Measurements from ENCODE around the gene MAB21L1. TPM values are rescaled to one million over a fixed set of nuclear protein-coding genes. Genes with fewer than 3 reads are reported as not detected.

The MAB21L1 gene
- total RNA-seq: not detected

DNA sequence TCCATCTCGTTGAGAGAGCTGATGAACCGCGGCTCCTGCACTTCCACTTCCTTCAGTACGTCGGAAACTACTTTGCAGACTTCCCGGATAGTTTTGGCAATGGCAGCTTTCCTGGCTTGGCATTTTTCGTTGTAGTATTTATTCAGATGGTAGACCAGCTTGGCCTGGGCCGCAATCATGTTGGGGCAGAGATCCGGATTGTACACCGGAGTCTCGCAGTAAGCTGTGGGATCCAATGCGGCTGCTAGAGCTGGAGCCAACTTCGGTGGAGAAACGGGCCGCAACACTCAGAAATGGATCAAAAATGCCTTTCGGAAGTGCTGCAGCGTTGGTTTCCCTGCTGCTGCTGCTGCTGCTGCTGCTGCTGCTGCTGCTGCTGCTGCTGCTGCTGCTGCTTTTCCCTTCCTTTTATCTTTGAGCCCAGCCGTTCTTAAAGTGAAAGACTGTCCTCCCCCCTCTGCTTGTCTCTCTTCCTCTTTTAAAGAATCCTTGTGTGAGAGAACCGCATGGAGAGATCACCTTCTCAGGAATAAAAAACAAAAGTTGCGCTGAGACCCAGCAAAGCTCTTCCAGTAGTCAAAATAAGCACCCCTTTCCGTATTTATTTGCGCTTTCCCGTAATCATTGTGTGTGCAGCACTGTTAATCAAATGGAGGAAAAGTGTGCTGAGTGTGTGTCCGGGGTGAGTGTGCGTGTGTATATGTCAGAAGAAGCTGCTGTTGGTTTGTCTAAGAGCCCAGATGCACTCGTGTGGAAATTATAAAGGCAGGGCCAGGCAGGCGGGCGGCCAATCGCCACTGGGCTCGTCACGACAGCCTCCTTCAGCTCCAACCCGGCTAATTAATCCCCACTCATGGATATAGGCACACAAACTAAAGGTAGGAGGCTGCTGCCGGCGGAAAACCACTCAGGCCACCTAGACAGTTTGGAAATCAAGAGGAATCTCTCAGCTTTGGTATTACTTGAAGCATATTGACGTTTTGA is at the start of gene MAB21L1:
TSS of gene MAB21L1 (minus strand) at position 730 of the 984 bp plus-strand sequence. CDS start at position 179, 551 bp downstream.
- peaks cover 0 to 7% of the 10 kb centered on the region in 2 donors for H3K9me3 Mint-ChIP-seq
- peaks cover 29 to 47% of the 10 kb centered on the region in 2 donors for H3K36me3 Mint-ChIP-seq
- H3K27ac Mint-ChIP-seq: peak within 1 kb of the TSS in 1 of 2 donors; percentile 82
- no peak for ATAC-seq
- no peak for DNase-seq (ENCODE audit: low spot score in 2 of 2)

DNA sequence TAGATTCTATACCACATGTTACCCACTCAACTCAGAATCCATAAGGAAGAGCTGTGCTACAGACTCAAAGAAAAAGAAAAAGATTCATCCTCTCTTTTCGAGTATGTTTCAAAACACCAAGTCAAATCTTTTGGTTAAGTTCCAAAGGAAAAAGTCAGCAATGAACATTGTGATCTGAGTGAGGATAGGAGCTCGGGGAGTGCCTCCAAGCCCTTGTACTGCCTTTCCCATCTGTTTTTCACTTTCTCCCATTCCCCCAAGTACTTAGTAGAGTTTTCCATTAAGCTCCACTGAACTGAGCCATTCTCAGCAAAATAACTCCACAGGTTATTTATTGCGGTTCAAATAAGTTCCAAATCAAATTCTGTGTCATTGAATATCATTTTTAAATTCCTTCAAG is 47.7 kb upstream of the MAB21L1 start:
- DNase-seq (ENCODE audit: low spot score in 2 of 2): no peak
- Mint-ChIP-seq H3K27ac (no peak overlapping the region), H3K36me3 (no peaks in the 10 kb centered on the region), H3K9me3 (no peaks in the 10 kb centered on the region)
- no peak for ATAC-seq

DNA sequence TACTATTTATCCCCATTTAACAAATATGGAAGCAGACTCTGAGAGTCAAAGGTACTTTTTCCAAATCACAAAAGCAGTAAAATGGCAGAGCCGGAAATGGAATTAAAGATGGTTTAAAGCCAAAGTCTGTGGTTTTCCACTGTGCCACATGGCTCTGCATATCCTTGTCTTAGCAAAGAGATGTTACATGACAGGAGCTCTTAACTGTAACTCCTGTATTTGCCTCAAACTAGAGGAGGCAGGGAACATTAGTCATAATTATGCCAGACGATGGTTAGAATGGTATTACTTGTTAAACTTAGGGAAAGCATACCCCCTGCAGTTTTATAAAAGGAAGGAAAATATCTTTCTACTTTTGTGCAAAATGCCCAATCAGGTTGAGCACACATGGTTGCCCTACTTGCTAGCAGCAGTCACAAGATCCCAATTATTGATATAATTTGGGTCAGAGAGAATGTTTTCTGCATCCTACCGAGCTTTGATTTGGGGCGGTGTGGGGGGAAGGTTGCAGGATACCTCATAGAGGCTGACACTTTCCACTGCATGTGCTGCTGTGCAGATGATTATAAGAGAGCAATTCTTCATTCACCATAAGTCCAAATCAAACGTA is 42.0 kb upstream of the MAB21L1 start:
- DNase-seq (ENCODE audit: low spot score in 2 of 2) (no peak), ATAC-seq (no peak)
- Mint-ChIP-seq H3K36me3 (no peaks in the 10 kb centered on the region), H3K27ac (no peak overlapping the region), H3K9me3 (peaks cover 0 to 4% of the 10 kb centered on the region in 2 donors)

DNA sequence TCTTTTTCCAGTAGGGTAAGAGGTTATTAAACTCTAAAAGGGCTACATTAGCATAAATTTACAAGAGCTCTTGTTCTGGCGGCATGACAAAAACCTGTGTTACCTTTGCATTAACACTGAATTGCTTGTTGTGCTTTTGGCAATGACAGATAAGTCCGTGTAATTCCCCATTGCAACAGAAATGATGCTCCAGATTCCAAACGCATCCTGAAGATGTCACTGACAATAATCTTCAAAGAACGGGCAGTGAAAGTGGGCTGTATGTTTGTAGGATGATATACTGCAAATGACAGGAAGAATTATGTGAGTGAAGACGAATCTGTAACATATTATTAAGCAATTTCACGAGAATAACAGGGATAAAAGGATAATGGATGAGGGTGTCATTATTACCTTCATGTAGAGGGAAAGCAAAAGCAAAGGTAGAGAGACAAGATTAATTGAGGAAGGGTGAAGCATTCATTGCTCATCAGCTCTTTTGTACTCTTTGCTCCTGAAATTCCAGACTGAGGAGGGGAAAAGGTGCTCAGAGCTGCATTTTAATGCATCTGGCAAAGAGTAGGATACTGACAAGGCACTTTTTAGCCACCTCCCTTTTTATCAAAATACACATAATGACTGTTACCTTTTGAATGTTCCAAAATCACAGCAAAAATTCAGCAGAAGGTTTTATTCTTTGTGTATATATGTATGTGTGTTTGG is 38.5 kb upstream of the MAB21L1 start:
- ATAC-seq: no peak
- DNase-seq (ENCODE audit: low spot score in 2 of 2): no peak
- Mint-ChIP-seq H3K36me3 (no peaks in the 10 kb centered on the region), H3K9me3 (peaks cover 0 to 4% of the 10 kb centered on the region in 2 donors), H3K27ac (no peak overlapping the region)

DNA sequence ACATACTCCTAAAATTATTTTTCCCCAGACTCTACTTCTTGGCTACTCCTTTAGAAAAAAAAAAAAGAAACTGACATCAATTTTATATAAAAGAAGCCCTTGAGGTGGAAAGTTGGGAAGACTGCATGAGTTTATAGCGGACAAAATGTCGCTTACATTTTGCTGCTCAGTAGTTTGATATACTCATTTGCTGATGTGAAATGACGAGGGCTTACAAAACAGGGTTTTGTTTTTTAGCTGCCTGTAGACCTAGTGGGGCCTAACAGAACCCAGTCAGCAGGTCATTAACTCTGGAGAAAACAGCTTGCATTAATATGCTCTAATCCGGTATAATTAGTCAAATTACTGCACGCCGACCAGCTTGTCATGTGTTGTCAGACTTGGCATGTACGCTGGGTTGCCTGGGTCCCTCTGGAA is 37.6 kb upstream of the MAB21L1 start:
- no peaks in the 10 kb centered on the region for H3K36me3 Mint-ChIP-seq
- peaks cover 0 to 4% of the 10 kb centered on the region in 2 donors for H3K9me3 Mint-ChIP-seq
- H3K27ac Mint-ChIP-seq: no peak overlapping the region
- no peak for DNase-seq (ENCODE audit: low spot score in 2 of 2)
- ATAC-seq: no peak

DNA sequence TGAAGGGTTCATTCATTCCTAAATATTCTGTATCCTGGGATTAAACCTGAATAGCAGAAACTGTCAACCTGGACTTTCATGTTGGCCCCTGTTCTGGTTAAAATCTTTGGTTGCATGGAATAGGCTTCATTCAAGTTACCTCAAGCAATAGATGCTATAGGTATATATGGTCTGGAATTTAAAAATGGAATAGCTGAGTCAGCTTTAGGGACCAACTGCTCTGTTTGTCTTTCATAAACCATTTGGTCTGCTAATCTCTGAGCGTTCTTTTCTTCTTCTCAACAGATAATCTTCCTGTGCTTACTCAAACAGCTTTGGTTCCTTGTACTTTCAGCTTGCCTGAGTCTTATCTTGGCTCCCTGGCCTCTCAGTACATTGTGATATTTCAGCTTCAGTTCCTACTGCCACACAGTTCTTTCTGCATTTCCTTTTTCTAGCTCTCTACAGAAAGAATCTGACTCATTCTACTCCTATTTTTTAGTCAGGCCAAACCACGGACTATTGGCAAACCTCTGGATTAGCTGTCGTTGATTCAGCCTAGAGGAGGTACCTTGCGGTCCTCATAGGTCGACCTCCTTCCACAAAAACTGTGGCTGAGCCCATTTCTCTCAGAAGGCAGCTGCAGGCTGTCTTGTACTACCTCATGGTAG is 35.9 kb upstream of the MAB21L1 start:
- DNase-seq (ENCODE audit: low spot score in 2 of 2) (no peak), ATAC-seq (peak in 1 of 2 donors; percentile 18)
- Mint-ChIP-seq H3K9me3 (peaks cover 0 to 4% of the 10 kb centered on the region in 2 donors), H3K36me3 (no peaks in the 10 kb centered on the region), H3K27ac (no peak overlapping the region)

DNA sequence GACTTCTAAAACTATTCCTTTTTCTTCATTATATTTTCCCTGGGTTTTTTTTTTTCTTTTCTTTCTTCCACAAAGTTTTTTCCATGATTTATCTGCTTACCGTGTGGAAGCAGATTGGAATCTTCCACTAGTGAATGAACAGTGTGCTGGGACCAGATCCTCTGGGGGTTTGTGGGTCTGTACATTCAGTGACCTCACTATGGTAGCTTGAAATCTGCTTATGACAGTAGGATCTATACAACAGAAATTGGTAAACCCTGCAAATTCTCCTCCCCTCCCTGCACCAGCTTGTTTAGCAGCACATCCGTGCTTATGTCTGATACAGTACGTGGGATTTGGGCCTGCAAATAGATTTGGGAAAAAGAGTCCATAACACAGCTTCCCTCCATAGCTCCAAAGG is 26.0 kb upstream of the MAB21L1 start:
- no peaks in the 10 kb centered on the region for H3K9me3 Mint-ChIP-seq

DNA sequence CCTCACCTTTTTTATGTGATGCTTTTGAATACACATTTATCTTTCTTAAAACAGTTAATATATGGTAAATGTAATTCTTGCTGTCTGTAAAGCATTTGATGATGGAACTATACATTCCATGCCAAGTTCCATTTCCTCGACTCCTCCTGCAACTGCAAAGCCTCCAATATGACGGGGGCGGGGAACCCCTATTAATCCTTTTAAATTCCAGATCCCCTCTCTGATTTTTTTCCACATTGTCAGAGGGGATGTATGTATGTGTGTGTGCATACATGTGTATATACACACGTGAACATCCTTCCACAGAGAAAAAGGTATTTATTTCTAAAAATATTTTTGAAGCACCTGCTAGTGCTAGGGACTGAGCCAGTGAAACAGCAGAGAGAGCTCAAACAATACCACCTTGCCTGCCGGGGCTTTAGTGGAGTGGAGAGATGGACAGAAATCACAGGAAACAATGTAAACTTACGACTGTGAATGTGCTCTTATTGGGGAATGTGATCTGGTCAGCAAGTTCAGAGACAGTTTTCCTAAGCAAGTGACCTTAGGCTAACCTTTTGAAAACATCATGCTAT is 25.3 kb upstream of the MAB21L1 start:
- no peaks in the 10 kb centered on the region for H3K36me3 Mint-ChIP-seq
- DNase-seq (ENCODE audit: low spot score in 2 of 2) (no peak), ATAC-seq (no peak)
- H3K9me3 Mint-ChIP-seq: no peaks in the 10 kb centered on the region
- H3K27ac Mint-ChIP-seq: no peak overlapping the region

More for the DNA sequence above, 26.0 kb upstream of the MAB21L1 start:
- no peak overlapping the region for H3K27ac Mint-ChIP-seq
- DNase-seq (ENCODE audit: low spot score in 2 of 2): no peak
- no peak for ATAC-seq
- H3K36me3 Mint-ChIP-seq: no peaks in the 10 kb centered on the region

DNA sequence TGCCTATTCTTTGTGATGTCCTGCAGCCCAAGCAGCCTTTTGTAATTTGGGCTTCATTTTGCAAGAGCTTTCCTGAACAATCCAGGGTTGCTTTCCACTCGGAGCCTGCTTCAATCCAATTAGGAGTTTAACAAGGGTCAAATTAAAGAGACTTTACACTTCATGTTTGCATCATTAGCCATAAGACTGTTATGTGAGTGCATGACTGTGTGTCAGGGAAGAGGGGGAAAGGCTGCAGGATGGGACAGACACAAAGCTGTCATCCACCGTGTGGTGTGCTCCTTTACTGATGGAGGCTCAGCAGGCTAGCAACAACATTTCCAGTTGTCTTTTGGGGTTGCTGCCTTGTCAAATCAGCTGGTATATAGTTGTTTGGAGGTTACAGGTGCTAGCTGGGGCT is 23.7 kb upstream of the MAB21L1 start:
- no peak overlapping the region for H3K27ac Mint-ChIP-seq
- DNase-seq (ENCODE audit: low spot score in 2 of 2): no peak
- no peak for ATAC-seq
- no peaks in the 10 kb centered on the region for H3K36me3 Mint-ChIP-seq
- H3K9me3 Mint-ChIP-seq: no peaks in the 10 kb centered on the region

DNA sequence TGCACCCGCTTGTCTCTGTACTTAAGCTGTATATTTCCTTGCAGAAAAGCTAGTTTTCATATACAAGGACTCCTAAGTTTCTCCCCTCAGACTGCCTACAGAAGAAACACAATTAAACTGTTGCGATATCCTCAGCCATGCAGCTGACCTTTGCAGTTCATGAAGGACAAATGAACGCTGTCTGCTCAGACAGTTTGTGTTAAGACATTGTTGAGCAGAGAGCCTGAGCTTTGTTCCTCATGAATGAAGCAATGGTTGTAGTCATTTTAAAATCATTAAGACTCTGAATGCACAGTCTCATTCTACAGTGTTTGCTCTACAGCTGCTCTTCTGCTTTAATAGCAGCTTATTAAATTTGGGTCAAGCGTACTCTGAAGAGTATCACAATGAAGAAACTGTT is 23.2 kb upstream of the MAB21L1 start:
- Mint-ChIP-seq H3K9me3 (peaks cover 0 to 2% of the 10 kb centered on the region in 2 donors), H3K36me3 (peaks cover 2 to 3% of the 10 kb centered on the region in 2 donors), H3K27ac (no peak overlapping the region)
- DNase-seq (ENCODE audit: low spot score in 2 of 2) (no peak), ATAC-seq (no peak)

DNA sequence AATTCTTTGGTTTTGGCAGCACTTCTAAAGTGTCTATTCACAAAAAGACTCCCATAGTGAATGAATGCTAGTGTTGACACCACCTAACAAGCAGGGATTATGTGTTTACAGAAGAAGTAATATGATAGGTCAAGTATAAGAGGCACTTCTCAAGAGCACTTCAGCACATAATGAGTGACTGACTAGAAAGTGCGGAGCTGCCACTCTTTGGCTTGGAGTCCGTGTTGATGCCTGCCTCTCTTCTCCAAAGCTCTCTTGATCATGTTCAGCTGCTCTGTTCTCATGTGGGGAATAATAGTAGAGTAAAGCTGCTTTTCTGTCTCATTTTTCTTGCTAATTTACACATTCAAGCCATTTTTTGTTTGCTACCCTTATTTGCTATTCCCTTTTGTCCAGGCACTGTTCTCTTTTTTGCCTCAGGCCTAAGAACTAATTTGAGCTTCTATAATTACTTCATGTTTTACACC is 22.7 kb upstream of the MAB21L1 start:
- H3K27ac Mint-ChIP-seq: no peak overlapping the region
- no peak for DNase-seq (ENCODE audit: low spot score in 2 of 2)
- peaks cover 4 to 6% of the 10 kb centered on the region in 2 donors for H3K36me3 Mint-ChIP-seq
- peaks cover 0 to 3% of the 10 kb centered on the region in 2 donors for H3K9me3 Mint-ChIP-seq
- ATAC-seq: no peak

DNA sequence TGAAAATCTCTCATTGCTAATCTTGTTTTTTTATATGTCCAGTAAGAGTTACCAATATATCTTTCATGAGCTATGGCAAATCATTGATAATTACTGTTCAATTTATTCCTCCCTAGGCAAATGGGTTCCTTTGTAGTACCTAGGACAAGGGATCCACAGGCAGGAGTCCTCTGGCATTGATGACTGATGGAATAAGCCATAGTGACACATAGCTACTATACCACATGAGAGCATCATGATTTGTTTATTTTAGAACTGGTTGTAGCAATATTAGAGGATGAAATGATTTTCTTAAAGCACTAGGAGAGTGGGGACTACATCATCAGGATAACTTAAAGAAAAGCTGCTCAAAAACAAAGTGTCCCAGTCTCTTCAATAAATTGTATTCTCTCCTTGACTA is 21.7 kb upstream of the MAB21L1 start:
- no peak for ATAC-seq
- Mint-ChIP-seq H3K36me3 (peaks cover 4 to 6% of the 10 kb centered on the region in 2 donors), H3K27ac (no peak overlapping the region), H3K9me3 (peaks cover 0 to 3% of the 10 kb centered on the region in 2 donors)
- no peak for DNase-seq (ENCODE audit: low spot score in 2 of 2)

DNA sequence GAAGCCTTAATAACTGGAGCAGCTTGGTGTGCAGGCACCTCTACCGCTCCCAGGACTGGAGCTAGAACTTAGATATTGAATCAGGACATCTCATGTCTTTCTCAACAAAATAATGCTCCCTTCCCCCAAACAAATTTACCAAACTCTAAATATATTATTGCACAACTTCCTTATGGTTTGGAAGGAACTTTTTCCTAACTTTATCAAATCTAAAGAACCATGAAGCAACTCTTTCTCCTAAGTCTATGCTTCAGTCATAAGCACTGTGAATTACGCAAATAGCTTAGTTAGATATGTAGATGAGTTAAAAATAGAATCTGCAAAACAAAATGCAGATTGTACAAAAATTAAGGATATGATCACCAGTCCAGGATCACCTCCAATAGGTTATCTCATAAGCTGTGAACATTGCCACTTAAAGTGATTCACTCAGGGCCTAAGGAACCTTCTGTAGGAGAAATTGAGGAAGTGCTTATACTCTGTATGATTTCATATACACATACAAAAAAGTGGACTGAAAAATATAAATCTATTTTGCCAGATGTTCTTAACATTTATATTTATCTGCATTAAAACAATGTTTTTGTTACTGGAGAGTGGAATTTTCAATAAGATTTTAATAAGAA is 20.4 kb upstream of the MAB21L1 start:
- H3K36me3 Mint-ChIP-seq: peaks cover 4 to 6% of the 10 kb centered on the region in 2 donors
- peaks cover 0 to 6% of the 10 kb centered on the region in 2 donors for H3K9me3 Mint-ChIP-seq
- DNase-seq (ENCODE audit: low spot score in 2 of 2) (no peak), ATAC-seq (no peak)
- no peak overlapping the region for H3K27ac Mint-ChIP-seq

DNA sequence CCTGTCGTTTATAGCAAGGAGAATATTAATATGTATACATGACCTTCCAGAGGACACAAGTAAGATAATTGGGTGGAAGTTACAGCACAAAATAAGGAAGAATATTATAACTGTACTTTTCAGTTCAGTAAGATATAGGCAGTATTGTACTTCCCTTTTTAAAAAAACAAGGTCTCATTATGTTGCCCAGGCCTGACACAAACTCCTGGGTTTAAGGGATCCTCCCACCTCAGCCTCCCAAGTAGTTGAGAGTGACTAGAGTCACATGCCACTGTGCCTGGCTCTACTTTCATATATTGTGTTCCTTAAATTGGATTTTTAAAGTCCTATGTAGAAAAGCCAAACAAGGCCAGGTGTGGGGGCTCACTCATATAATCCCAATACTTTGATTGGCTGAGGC is 19.5 kb upstream of the MAB21L1 start:
- DNase-seq (ENCODE audit: low spot score in 2 of 2) (no peak), ATAC-seq (no peak)
- no peak overlapping the region for H3K27ac Mint-ChIP-seq
- peaks cover 4 to 6% of the 10 kb centered on the region in 2 donors for H3K36me3 Mint-ChIP-seq
- H3K9me3 Mint-ChIP-seq: peaks cover 0 to 8% of the 10 kb centered on the region in 2 donors

DNA sequence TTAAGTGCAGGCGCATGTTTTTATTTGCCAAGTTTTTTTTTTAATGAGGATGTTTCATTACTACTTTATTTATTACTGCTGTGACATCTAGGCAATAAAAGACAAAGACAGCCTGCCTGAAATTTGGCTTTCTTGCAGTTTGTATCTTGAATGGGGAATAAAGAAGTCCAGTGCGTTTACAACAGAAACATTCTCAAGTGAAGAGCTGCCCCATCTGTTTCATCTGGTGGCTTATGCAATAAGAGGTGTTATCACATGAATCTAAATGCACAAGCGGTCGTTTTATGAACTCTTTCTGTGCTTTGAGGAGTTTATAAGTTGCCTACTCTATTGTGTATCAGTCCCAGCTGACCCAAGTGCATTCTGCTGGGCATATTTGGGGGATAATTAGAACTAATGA is 12.6 kb upstream of the MAB21L1 start:
- H3K36me3 Mint-ChIP-seq: no peaks in the 10 kb centered on the region
- peaks cover 0 to 4% of the 10 kb centered on the region in 2 donors for H3K9me3 Mint-ChIP-seq
- ATAC-seq (no peak), DNase-seq (ENCODE audit: low spot score in 2 of 2) (no peak)
- H3K27ac Mint-ChIP-seq: no peak overlapping the region

DNA sequence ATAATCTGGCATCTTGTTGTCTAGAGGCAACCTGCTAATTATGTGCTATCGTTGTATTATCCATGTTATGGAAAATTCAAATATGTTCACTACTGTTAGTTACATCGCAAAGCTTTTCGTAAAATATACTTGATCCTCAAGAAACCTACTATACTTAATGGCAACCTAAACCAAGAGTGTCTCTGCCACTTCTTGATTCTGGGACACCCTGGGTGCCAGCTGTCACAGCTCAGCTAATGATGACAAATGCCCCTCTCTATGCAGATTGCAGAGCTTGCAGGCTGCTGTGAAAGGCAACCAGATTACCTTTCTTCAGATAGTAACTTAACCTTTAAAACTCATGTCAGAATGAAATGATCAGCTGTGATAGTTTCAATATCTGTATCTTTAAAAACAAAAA is 8.9 kb upstream of the MAB21L1 start:
- no peaks in the 10 kb centered on the region for H3K36me3 Mint-ChIP-seq
- DNase-seq (ENCODE audit: low spot score in 2 of 2) (no peak), ATAC-seq (no peak)
- no peak overlapping the region for H3K27ac Mint-ChIP-seq
- no peaks in the 10 kb centered on the region for H3K9me3 Mint-ChIP-seq

Measured in activated naive CD4-positive, alpha-beta T cell treated with anti-CD3 and anti-CD28 coated beads, Interleukin-2, amount 50 U/mL, for 72 hours (primary cell).